Activated effector memory CD4-positive, alpha-beta T cell treated with Interleukin-2 at 50 U/mL for 16 hours (primary cell): Measurements from ENCODE around the gene SH3RF2.
"Not testable (repeated sequence)": the region's sequence is repeated elsewhere in the genome, so short reads cannot be mapped to it uniquely, and the experiment has no call there.

Experiments
- DNase-seq: peaks from one replicate; pipeline ENCODE4 v3.0.0-alpha.2; 2020

The SH3RF2 gene

GRCh38 chr5:146010447-146010846 is 74.1 kb downstream of the SH3RF2 start:
- not testable (repeated sequence) for DNase-seq

- DNase-seq = no peak
Observed at GRCh38 chr5:146013761-146014160, 77.4 kb downstream of the SH3RF2 start.

GRCh38 chr5:146015001-146015400 is 78.6 kb downstream of the SH3RF2 start:
- DNase-seq = no peak

GRCh38 chr5:146016764-146017484 is 80.5 kb downstream of the SH3RF2 start:
- DNase-seq = no peak

GRCh38 chr5:146018514-146019375 is 82.4 kb downstream of the SH3RF2 start:
- no peak for DNase-seq

- DNase-seq = no peak
Observed at GRCh38 chr5:146020100-146020499, 83.7 kb downstream of the SH3RF2 start.

- DNase-seq = no peak
Observed at GRCh38 chr5:146024034-146024433, 87.7 kb downstream of the SH3RF2 start.

GRCh38 chr5:146025114-146025680 is 88.8 kb downstream of the SH3RF2 start:
- no peak for DNase-seq

- no peak for DNase-seq
Observed at GRCh38 chr5:146025681-146026080, 89.3 kb downstream of the SH3RF2 start.

- no peak for DNase-seq
Observed at GRCh38 chr5:146026307-146027010, 90.1 kb downstream of the SH3RF2 start.

- no peak for DNase-seq
Observed at GRCh38 chr5:146027751-146028150, 91.4 kb downstream of the SH3RF2 start.

GRCh38 chr5:146032911-146033310 is 96.5 kb downstream of the SH3RF2 start:
- DNase-seq = no peak

GRCh38 chr5:146034127-146034526 is 97.7 kb downstream of the SH3RF2 start:
- no peak for DNase-seq

- DNase-seq = no peak
Observed at GRCh38 chr5:146034605-146035004, 98.2 kb downstream of the SH3RF2 start.

GRCh38 chr5:146039420-146039819 is 103.0 kb downstream of the SH3RF2 start:
- no peak for DNase-seq

- no peak for DNase-seq
Observed at GRCh38 chr5:146040527-146040926, 104.1 kb downstream of the SH3RF2 start.

GRCh38 chr5:146041180-146041789 is 104.9 kb downstream of the SH3RF2 start:
- no peak for DNase-seq

GRCh38 chr5:146042628-146043279 is 106.4 kb downstream of the SH3RF2 start:
- DNase-seq = no peak

GRCh38 chr5:146043722-146044121 is 107.3 kb downstream of the SH3RF2 start:
- DNase-seq = no peak

- no peak for DNase-seq
Observed at GRCh38 chr5:146047396-146047795, 111.0 kb downstream of the SH3RF2 start.

GRCh38 chr5:146048994-146049703 is 112.8 kb downstream of the SH3RF2 start:
- DNase-seq = no peak

- DNase-seq = no peak
Observed at GRCh38 chr5:146049704-146050026, 113.3 kb downstream of the SH3RF2 start.
